Effector CD4-positive, alpha-beta T cell (primary cell): ENCODE data around the gene BCL6.

Experiments used
- DNase-seq: peaks from one replicate; pipeline ENCODE4 v3.0.0-alpha.2; 2020
- total RNA-seq: gene quantifications from one replicate; lab custom pipeline; 2026; lab: John Stamatoyannopoulos, UW

Gene BCL6
- total RNA-seq = 43.3 reads per million, percentile 65 among the genes with 10 or more reads in this experiment

- DNase-seq = peak; percentile 78
Measured at GRCh38 chr3:187745201-187746058, at the start of gene BCL6. BCL6 (minus strand) TSS chr3:187745468; CDS start chr3:187733693, 11,775 bp downstream.

GRCh38 chr3:187794731-187795130 lies 49.5 kb upstream of the BCL6 start:
- no peak for DNase-seq

GRCh38 chr3:187793618-187794017 lies 48.4 kb upstream of the BCL6 start:
- no peak for DNase-seq

GRCh38 chr3:187792521-187792920 lies 47.3 kb upstream of the BCL6 start:
- no peak for DNase-seq

GRCh38 chr3:187789872-187790271 lies 44.6 kb upstream of the BCL6 start:
- DNase-seq = no peak

- DNase-seq = no peak
Measured at GRCh38 chr3:187788984-187789857, 44.0 kb upstream of the BCL6 start.

- DNase-seq = no peak
Measured at GRCh38 chr3:187783098-187783497, 37.8 kb upstream of the BCL6 start.

- DNase-seq = no peak
Measured at GRCh38 chr3:187782006-187782405, 36.7 kb upstream of the BCL6 start.

GRCh38 chr3:187781001-187781400 lies 35.7 kb upstream of the BCL6 start:
- no peak for DNase-seq

GRCh38 chr3:187778726-187779125 lies 33.5 kb upstream of the BCL6 start:
- DNase-seq = no peak

- peak; percentile 7 for DNase-seq
Measured at GRCh38 chr3:187777331-187777941, 32.2 kb upstream of the BCL6 start.

GRCh38 chr3:187775549-187775948 lies 30.3 kb upstream of the BCL6 start:
- no peak for DNase-seq

- DNase-seq = no peak
Measured at GRCh38 chr3:187774185-187774789, 29.0 kb upstream of the BCL6 start.

GRCh38 chr3:187773233-187774184 lies 28.2 kb upstream of the BCL6 start:
- DNase-seq = no peak

- DNase-seq = peak; percentile 21
Measured at GRCh38 chr3:187770224-187770623, 25.0 kb upstream of the BCL6 start.

GRCh38 chr3:187769771-187770170 lies 24.5 kb upstream of the BCL6 start:
- no peak for DNase-seq

- DNase-seq = no peak
Measured at GRCh38 chr3:187767266-187768012, 22.2 kb upstream of the BCL6 start.

- DNase-seq = no peak
Measured at GRCh38 chr3:187765342-187765741, 20.1 kb upstream of the BCL6 start.

GRCh38 chr3:187763850-187764648 lies 18.8 kb upstream of the BCL6 start:
- no peak for DNase-seq

- no peak for DNase-seq
Measured at GRCh38 chr3:187762792-187763191, 17.5 kb upstream of the BCL6 start.
